OCI-LY3 (cell line): ENCODE measurements around the gene ZBBX.

Source experiments
- H2AFZ ChIP-seq: fragments of 200-600, 300-600 bp; shearing (Covaris generic); 2 replicates; pipeline ENCODE4 v1.6.0; 2014; ENCODE audit warnings: antibody characterized with exemption, low read depth, low read length
- H3K27ac ChIP-seq: fragments of 200-600, 300-600 bp; sonication (generic); 2 replicates; pipeline ENCODE4 v1.5.1; 2014; ENCODE audit warnings: mild to moderate bottlenecking, low read length, moderate library complexity, mixed read lengths
- H3K27me3 ChIP-seq: fragments of 200-600, 300-600 bp; sonication (generic); 2 replicates; pipeline ENCODE4 v1.6.1; 2014; ENCODE audit warnings: low read depth, low read length, mixed read lengths
- H3K36me3 ChIP-seq: fragments of 200-600, 300-600 bp; sonication (generic); replicated peaks from 2 replicates; pipeline ENCODE3; 2014; ENCODE audit warnings: low read depth, low read length, mixed read lengths
- H3K4me1 ChIP-seq: fragments of 300-600, 200-600 bp; sonication (generic); 2 replicates; pipeline ENCODE4 v1.6.1; 2014; ENCODE audit warnings: low read length, mixed read lengths
- H3K4me2 ChIP-seq: fragments of 200-600, 300-600 bp; sonication (generic); 2 replicates; pipeline ENCODE4 v1.6.1; 2014; ENCODE audit warnings: low read length, mixed read lengths
- H3K4me3 ChIP-seq: fragments of 300-600, 200-600 bp; sonication (generic); 2 replicates; pipeline ENCODE4 v1.5.1; 2014; ENCODE audit warnings: antibody characterized with exemption, mild to moderate bottlenecking, low read length, moderate library complexity
- H3K79me2 ChIP-seq: fragments of 300-600, 200-600 bp; shearing (Covaris generic); 2 replicates; pipeline ENCODE4 v1.6.1; 2014; ENCODE audit warnings: mild to moderate bottlenecking, low read length, mixed read lengths
- H3K9ac ChIP-seq: fragments of 300-600, 200-600 bp; shearing (Covaris generic); 2 replicates; pipeline ENCODE4 v1.6.0; 2014; ENCODE audit warnings: mild to moderate bottlenecking, low read length, moderate library complexity
- H3K9me3 ChIP-seq: fragments of 200-600, 300-600 bp; shearing (Covaris generic); 2 replicates; pipeline ENCODE4 v1.6.1; 2014; ENCODE audit warnings: low read length, mixed read lengths; ENCODE audit not compliant: insufficient read depth
- H4K20me1 ChIP-seq: fragments of 200-600, 300-600 bp; sonication (generic); 2 replicates; pipeline ENCODE4 v1.6.1; 2016; ENCODE audit warnings: low read length, mixed read lengths; ENCODE audit not compliant: insufficient read depth
- EZH2phosphoT487 ChIP-seq: fragments of 200-600 bp; shearing (Covaris generic); IDR thresholded peaks from 2 replicates; pipeline ENCODE4 v1.6.1; 2018; ENCODE audit warnings: antibody characterized with exemption, mixed run types, low read depth
- TF ChIP-seq, protein P1 (sequence below): fragments of 200-600, 300-600 bp; sonication (generic); IDR thresholded peaks from 2 replicates; pipeline ENCODE4 v1.5.1; 2014; ENCODE audit warnings: antibody characterized with exemption, low read length, low read depth

ZBBX gene

DNA sequence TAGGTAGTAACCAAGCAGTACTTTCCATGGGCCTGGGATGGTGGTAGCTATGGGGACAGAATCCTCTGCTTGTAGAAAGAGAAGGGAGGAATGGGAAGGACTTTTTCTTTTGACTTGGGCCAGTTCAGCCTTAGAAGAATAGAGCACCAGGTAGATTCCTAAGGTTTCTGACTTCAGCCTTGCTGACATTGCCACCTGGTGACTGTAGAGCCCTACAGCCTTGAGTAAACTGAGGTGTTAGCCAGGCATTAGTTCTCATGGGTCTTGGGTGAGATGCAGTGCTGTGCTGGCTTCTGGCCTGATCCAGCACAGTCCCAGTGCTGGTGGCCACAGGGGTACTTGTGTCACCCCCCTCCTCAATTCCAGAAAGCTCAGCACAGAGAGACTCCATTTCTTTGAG, 171.1 kb downstream of the ZBBX start:
- H3K4me2 ChIP-seq = no peak overlapping the region
- H3K36me3 ChIP-seq = no peaks in the 10 kb centered on the region
- H3K27ac ChIP-seq = no peak overlapping the region
- TF ChIP-seq, protein P1, sequence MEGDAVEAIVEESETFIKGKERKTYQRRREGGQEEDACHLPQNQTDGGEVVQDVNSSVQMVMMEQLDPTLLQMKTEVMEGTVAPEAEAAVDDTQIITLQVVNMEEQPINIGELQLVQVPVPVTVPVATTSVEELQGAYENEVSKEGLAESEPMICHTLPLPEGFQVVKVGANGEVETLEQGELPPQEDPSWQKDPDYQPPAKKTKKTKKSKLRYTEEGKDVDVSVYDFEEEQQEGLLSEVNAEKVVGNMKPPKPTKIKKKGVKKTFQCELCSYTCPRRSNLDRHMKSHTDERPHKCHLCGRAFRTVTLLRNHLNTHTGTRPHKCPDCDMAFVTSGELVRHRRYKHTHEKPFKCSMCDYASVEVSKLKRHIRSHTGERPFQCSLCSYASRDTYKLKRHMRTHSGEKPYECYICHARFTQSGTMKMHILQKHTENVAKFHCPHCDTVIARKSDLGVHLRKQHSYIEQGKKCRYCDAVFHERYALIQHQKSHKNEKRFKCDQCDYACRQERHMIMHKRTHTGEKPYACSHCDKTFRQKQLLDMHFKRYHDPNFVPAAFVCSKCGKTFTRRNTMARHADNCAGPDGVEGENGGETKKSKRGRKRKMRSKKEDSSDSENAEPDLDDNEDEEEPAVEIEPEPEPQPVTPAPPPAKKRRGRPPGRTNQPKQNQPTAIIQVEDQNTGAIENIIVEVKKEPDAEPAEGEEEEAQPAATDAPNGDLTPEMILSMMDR = peak; percentile 34
- TF ChIP-seq EZH2phosphoT487 = no peak
- no peaks in the 10 kb centered on the region for H3K79me2 ChIP-seq
- no peak overlapping the region for H3K9ac ChIP-seq
- H4K20me1 ChIP-seq = no peaks in the 10 kb centered on the region
- H3K27me3 ChIP-seq = no peaks in the 10 kb centered on the region
- H3K4me1 ChIP-seq = no peaks in the 10 kb centered on the region
- H3K4me3 ChIP-seq = no peak overlapping the region
- H3K9me3 ChIP-seq = no peaks in the 10 kb centered on the region
- H2AFZ ChIP-seq = no peak overlapping the region

DNA sequence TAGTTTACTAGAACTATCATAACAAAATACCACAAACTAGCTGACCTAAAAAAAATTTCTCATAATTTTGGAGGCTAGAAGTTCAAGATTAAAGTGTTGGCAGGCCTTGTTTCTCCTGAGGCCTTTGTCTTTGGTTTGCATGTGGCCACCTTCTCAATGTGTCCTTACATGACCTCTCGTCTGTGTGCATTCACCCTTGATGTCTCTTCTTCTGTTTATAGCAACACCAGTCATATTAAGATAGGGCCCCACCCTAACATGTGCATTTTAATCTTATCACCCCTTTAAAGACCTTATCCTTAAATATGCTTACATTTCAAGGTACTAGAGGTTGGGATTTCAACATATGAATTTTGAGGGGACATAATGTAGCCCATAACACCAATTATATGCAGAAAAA, 177.0 kb downstream of the ZBBX start:
- Histone ChIP-seq H3K36me3 (no peaks in the 10 kb centered on the region), H3K4me2 (peak overlapping the region; percentile 15), H4K20me1 (no peaks in the 10 kb centered on the region), H3K27me3 (no peaks in the 10 kb centered on the region), H3K9me3 (no peaks in the 10 kb centered on the region), H3K4me3 (no peak overlapping the region), H3K79me2 (no peaks in the 10 kb centered on the region), H3K9ac (no peak overlapping the region), H2AFZ (no peak overlapping the region), H3K27ac (no peak overlapping the region), H3K4me1 (peaks cover 20% of the 10 kb centered on the region)
- TF ChIP-seq EZH2phosphoT487 = no peak

DNA sequence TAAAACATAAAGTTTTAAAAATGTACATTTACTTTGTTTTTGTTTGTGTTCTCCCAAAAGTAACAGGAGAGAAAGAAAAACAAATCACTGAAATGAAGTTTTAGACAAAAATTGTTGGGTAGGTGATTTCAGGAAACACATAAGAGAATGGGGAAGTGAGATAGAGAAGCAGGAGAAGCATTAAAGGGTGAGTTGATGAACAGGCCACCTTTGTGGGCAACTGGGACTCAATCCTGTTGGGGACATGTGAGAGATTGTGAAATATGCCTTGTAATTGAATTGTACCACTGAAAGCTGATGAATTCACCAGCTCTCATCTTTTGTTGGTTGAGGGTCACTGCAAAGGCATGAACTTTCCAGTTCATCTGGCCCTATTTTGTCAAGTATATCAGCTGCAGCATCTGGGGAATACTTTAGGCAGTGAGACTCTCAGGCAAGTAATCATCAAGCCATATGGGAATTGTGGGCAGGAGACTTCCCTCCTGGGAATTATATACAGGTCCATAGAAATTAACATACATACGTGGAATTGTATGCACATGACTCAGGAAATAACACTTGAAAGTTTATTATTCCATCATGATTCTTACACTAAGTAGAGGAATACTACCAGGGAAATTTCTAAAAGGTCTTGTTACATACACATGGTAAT, 181.0 kb downstream of the ZBBX start:
- no peaks in the 10 kb centered on the region for H3K79me2 ChIP-seq
- no peaks in the 10 kb centered on the region for H4K20me1 ChIP-seq
- no peaks in the 10 kb centered on the region for H3K36me3 ChIP-seq
- H3K27ac ChIP-seq = peak overlapping the region; percentile 30; the same call in 1 of the 2 replicates
- H3K4me1 ChIP-seq = peaks cover 20% of the 10 kb centered on the region
- H2AFZ ChIP-seq = no peak overlapping the region
- H3K9me3 ChIP-seq = no peaks in the 10 kb centered on the region
- H3K27me3 ChIP-seq = no peaks in the 10 kb centered on the region
- peak overlapping the region; percentile 25 for H3K4me2 ChIP-seq
- no peak overlapping the region for H3K4me3 ChIP-seq
- no peak for TF ChIP-seq EZH2phosphoT487
- TF ChIP-seq, protein P1 = no peak
- no peak overlapping the region for H3K9ac ChIP-seq
